Ascending aorta (tissue), 2 donors: Measurements from ENCODE around the gene STK17B. TPM values are rescaled to one million over a fixed set of nuclear protein-coding genes. Genes with fewer than 3 reads are reported as not detected.
A peak's percentile ranks its signal among the peaks of the same experiment; 100 is the strongest.

Experiments used
- DNase-seq, 2 donors: peaks; one replicate each; pipeline ENCODE4 v3.0.0-alpha.2; 2019; ENCODE audit warnings: low spot score in 2 of 2
- H3K27ac ChIP-seq, 2 donors: fragments of 200-600 bp; sonication (generic); one replicate each; pipeline ENCODE4 v1.5.1; 2016 to 2017; ENCODE audit warnings: mild to moderate bottlenecking in 1 of 2
- H3K27me3 ChIP-seq: fragments of 200-600 bp; sonication (generic); one replicate; pipeline ENCODE4 v1.5.1; 2017
- H3K36me3 ChIP-seq, 2 donors: fragments of 200-600 bp; sonication (generic); one replicate each; pipeline ENCODE4 v1.5.1; 2016
- H3K4me1 ChIP-seq, 2 donors: fragments of 200-600 bp; sonication (generic); one replicate each; pipeline ENCODE4 v1.5.1; 2016 to 2017; ENCODE audit warnings: mild to moderate bottlenecking in 1 of 2
- H3K4me3 ChIP-seq, 2 donors: fragments of 200-600 bp; sonication (generic); one replicate each; pipeline ENCODE4 v1.5.1; 2016 to 2017; ENCODE audit warnings: mild to moderate bottlenecking in 1 of 2
- H3K9me3 ChIP-seq, 2 donors: fragments of 200-600 bp; sonication (generic); one replicate each; pipeline ENCODE4 v1.5.1; 2016
- CTCF ChIP-seq, 3 experiments: fragments of 200-600 bp in 2 of 3; fragments of 450-650 bp in 1 of 3; sonication (generic) in 2 of 3; IDR thresholded peaks; one replicate each; pipeline ENCODE4 v1.5.1; 2016 to 2019; ENCODE audit warnings: antibody characterized with exemption in 3 of 3, mild to moderate bottlenecking in 1 of 3, moderate library complexity in 1 of 3
- intact Hi-C: fragments of 100-400 bp; cut with DNase I; formaldehyde crosslinking; loops from one replicate; pipeline ENCODE4 v1.15.1; 2023
- total RNA-seq: library from RNA; depleted of rRNA; stranded (reverse); fragments of >200 nt; gene quantifications from one replicate; pipeline ENCODE4 v1.1.0, GENCODE V29; 2016

Gene STK17B
- total RNA-seq, 1 donor from 2014 or later = 8.4 TPM

DNA sequence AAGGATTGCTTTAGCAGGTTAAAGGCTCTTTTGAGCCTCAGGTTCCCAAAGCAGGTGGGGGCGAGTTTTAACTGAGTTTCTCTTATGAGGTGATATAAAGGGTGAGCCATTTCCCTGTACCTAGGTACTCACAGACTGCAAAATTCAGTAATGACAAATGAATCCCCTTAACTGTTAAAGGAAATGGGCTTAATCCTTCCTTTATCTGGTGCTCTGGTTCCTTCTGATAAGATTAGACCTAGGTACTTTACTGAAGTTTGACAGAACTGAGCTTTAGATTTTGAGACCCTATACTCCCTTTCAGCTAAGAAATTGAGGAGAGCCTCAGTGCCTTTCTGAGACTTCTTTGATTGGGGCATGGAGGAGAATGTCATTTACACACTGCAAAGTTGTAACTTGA is 42.6 kb downstream of the STK17B start:
- Histone ChIP-seq H3K27me3 (no peaks in the 10 kb centered on the region), H3K27ac (no peak overlapping the region), H3K36me3 (no peaks in the 10 kb centered on the region), H3K4me1 (peaks cover 0 to 15% of the 10 kb centered on the region in 2 donors), H3K9me3 (peaks cover 21 to 37% of the 10 kb centered on the region in 2 donors), H3K4me3 (no peak overlapping the region)
- no peak for DNase-seq
- intact Hi-C loops = no loop called here
- no peak for TF ChIP-seq CTCF (IDR thresholded peaks at IDR 0.05)

DNA sequence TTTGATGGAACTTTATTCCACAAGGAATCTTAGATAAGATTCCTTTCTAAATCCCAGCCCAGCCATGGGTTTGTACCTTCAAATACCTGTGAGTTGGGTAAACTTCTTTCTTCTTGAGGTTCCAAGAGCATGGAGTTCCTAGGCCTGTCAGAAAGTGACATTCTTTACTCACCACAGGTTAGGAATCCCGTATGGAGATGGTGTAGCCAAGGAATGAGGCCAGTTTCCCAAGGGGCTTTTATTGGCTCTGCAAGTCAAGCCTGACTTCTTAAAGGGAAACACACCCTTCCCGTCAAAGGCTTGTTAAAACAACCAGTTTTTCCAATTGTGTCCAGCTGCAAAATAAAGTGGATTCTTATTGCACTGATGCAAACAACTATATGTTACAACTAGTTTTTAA is 45.8 kb downstream of the STK17B start:
- TF ChIP-seq CTCF (IDR thresholded peaks at IDR 0.05) = no peak
- intact Hi-C loops = no loop called here
- Histone ChIP-seq H3K27ac (no peak overlapping the region), H3K4me3 (no peak overlapping the region), H3K4me1 (peaks cover 0 to 16% of the 10 kb centered on the region in 2 donors), H3K9me3 (peaks cover 8 to 15% of the 10 kb centered on the region in 2 donors), H3K27me3 (no peaks in the 10 kb centered on the region), H3K36me3 (no peaks in the 10 kb centered on the region)
- DNase-seq = no peak

- Histone ChIP-seq H3K4me1 (peaks cover 0 to 16% of the 10 kb centered on the region in 2 donors), H3K9me3 (no peaks in the 10 kb centered on the region), H3K27ac (peak overlapping the region; percentile 51 to 57), H3K4me3 (no peak overlapping the region), H3K27me3 (no peaks in the 10 kb centered on the region), H3K36me3 (no peaks in the 10 kb centered on the region)
- intact Hi-C loops = no loop called here
- TF ChIP-seq CTCF (IDR thresholded peaks at IDR 0.05) = no peak
- no peak for DNase-seq
These were observed 47.6 kb downstream of the STK17B start for GRCh38 chr2:196123679-196124373.

GRCh38 chr2:196119926-196120325 is 51.5 kb downstream of the STK17B start:
- peaks cover 0 to 8% of the 10 kb centered on the region in 2 donors for H3K4me1 ChIP-seq
- no peak for TF ChIP-seq CTCF (IDR thresholded peaks at IDR 0.05)
- H3K36me3 ChIP-seq = no peaks in the 10 kb centered on the region
- no peak for DNase-seq
- intact Hi-C loops = no loop called here
- no peaks in the 10 kb centered on the region for H3K9me3 ChIP-seq
- no peak overlapping the region for H3K27ac ChIP-seq
- H3K4me3 ChIP-seq = no peak overlapping the region
- no peaks in the 10 kb centered on the region for H3K27me3 ChIP-seq

DNA sequence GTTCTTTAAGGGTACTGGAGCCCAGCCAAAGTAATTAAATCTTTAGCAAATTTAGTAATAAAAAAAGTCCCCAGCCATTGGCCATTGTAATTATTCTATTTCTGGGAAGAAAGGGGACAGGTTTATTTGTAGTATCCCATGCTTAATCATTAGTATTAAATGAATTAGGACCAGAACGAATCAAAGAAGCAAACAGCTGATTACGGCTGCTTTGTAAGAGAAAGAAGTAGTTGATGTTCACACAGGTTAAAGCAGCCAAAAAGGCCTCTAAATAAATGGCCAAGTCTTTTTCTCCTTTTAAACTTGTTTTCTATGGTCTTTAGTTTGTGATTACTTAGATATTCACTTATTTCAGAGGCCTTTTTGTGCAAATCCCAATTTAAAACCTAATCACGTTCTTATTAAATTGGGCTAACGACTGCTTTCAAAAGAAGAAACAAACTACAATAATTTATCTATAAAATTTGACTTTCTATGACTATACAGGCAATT is 54.1 kb downstream of the STK17B start:
- TF ChIP-seq CTCF (IDR thresholded peaks at IDR 0.05) = no peak
- no peaks in the 10 kb centered on the region for H3K27me3 ChIP-seq
- intact Hi-C loops = no loop called here

More for the DNA sequence above, 54.1 kb downstream of the STK17B start:
- H3K36me3 ChIP-seq = no peaks in the 10 kb centered on the region
- no peaks in the 10 kb centered on the region for H3K9me3 ChIP-seq
- peaks cover 0 to 23% of the 10 kb centered on the region in 2 donors for H3K4me1 ChIP-seq
- H3K4me3 ChIP-seq = no peak overlapping the region
- no peak overlapping the region for H3K27ac ChIP-seq
- DNase-seq = no peak
